GM12874 (cell line): ENCODE results near the gene NR3C2.

Source experiments
- TF ChIP-seq, protein P1 (sequence below): IDR thresholded peaks from 2 replicates; pipeline ENCODE4 v1.5.1; 2011; ENCODE audit warnings: low read depth, mild to moderate bottlenecking, control low read depth, low read length, moderate library complexity; ENCODE audit not compliant: insufficient read depth

NR3C2 gene

DNA sequence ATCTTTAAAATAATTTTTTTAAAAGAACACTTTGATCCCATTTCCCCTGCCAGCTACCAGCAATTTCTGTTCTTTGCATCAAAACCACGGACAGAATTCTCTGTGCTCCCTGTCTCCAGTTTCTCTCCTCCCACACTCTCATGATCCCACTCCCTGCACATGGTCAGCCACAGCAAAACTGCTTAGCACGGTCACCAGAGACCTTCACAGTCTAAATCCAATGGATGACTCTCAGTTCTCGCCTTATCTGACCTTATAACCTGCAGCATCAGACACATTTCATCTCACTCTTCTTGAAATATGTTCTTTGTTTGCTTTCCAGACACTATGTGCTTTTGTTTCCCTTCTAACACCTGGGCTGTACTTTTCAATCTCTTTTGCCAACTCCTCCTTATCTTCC, 131.5 kb downstream of the NR3C2 start:
- TF ChIP-seq, protein P1, sequence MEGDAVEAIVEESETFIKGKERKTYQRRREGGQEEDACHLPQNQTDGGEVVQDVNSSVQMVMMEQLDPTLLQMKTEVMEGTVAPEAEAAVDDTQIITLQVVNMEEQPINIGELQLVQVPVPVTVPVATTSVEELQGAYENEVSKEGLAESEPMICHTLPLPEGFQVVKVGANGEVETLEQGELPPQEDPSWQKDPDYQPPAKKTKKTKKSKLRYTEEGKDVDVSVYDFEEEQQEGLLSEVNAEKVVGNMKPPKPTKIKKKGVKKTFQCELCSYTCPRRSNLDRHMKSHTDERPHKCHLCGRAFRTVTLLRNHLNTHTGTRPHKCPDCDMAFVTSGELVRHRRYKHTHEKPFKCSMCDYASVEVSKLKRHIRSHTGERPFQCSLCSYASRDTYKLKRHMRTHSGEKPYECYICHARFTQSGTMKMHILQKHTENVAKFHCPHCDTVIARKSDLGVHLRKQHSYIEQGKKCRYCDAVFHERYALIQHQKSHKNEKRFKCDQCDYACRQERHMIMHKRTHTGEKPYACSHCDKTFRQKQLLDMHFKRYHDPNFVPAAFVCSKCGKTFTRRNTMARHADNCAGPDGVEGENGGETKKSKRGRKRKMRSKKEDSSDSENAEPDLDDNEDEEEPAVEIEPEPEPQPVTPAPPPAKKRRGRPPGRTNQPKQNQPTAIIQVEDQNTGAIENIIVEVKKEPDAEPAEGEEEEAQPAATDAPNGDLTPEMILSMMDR = no peak

DNA sequence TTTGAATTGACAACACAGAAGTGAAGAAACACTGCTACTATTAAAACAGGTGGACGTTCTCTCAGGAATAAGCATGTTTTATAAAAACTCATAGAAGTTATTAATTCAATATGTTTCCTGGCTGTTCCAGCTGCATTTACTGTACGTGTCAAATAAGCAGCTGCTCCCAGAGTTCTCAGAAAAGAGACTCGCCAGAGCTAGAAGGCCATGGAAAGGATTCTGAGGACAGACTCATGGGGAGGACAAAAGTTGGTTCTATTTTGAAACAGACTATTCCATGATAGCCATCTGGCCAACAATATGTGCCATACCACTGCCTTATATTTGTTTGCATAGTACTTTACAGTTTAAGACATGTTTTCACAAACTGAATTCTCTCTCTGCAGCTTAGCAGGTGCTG, 136.5 kb downstream of the NR3C2 start:
- TF ChIP-seq, protein P1 = no peak

- TF ChIP-seq, protein P1 = no peak
Measured at GRCh38 chr4:148302416-148302815, 139.8 kb downstream of the NR3C2 start.

- TF ChIP-seq, protein P1 = no peak
Measured at GRCh38 chr4:148300877-148301276, 141.3 kb downstream of the NR3C2 start.

DNA sequence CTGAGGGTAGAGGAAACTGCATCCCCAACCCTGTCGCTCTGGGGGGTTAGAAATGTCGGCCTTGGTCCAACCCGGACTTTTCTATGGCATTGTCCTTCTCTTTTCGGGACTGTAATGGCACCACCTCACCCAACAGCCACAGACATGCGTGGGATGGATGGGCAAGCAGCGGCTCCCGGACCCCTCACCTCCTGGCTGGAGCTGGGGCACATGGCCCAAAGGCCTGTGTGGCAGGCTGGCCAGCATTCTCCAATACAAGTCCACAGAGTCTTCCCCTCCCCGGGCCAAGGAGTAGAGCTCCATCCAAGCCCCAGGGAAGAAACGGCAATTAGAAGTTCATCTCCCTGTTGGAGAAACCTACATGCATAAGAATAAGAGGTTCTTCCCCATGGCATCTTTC, 142.9 kb downstream of the NR3C2 start:
- TF ChIP-seq, protein P1 = no peak

- TF ChIP-seq, protein P1 = no peak
Measured at GRCh38 chr4:148296498-148296897, 145.7 kb downstream of the NR3C2 start.

GRCh38 chr4:148295642-148296041, 146.6 kb downstream of the NR3C2 start:
- TF ChIP-seq, protein P1 = no peak

DNA sequence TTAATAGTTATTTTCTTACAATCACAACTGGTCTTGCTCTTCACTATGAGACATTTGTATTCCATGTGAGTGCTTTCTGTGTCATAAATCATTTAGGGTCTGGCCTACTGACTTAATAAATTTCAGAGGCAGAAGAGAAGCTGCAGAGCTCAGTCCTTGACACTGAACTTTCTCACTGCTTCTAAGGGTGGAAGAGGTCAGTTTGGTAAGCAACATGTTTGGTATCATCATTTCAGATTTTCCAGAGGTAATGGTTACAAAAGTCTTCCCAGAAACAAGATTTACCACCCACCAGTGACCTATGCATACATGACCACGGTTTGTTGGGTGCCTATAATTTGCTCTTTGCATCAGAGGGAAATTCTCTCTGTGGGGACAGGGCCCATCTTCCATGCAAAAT, 148.6 kb downstream of the NR3C2 start:
- TF ChIP-seq, protein P1 = no peak
